ENCODE results near the gene ARHGEF28. TPM values are rescaled to one million over a fixed set of nuclear protein-coding genes. Genes with fewer than 3 reads are reported as not detected.

Gene ARHGEF28
- polyA plus RNA-seq, 1 experiment = 8.8 TPM

DNA sequence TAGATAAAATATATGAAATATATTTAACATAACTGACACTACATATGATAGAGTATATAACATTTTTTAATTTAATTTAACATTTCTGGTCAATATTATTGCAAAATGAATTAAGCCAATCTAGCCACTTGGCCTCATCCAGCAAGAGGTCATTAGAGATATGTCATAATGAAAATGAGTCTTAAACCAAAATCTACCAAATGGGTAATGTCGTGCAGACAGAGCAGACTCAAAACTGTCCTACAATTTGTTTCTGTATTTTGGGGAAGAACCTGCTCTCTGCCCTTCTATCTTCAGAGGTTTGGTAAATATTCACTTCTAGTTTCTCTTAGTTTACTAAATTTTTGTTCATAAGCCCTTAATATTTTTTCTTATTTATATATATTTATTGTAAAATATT lies 61.4 kb downstream of the ARHGEF28 start:
- H3K9me3 ChIP-seq (ENCODE audit: control insufficient read depth, insufficient read depth, low read length) = no peaks in the 10 kb centered on the region
- H3K27me3 ChIP-seq (ENCODE audit: control insufficient read depth, insufficient read depth, low read length) = no peaks in the 10 kb centered on the region
- ChIA-PET CTCF (no interaction called here), POLR2A (no interaction called here)
- H3K27ac ChIP-seq (ENCODE audit: low read depth, low read length) = no peak overlapping the region
- TF ChIP-seq, protein P1, sequence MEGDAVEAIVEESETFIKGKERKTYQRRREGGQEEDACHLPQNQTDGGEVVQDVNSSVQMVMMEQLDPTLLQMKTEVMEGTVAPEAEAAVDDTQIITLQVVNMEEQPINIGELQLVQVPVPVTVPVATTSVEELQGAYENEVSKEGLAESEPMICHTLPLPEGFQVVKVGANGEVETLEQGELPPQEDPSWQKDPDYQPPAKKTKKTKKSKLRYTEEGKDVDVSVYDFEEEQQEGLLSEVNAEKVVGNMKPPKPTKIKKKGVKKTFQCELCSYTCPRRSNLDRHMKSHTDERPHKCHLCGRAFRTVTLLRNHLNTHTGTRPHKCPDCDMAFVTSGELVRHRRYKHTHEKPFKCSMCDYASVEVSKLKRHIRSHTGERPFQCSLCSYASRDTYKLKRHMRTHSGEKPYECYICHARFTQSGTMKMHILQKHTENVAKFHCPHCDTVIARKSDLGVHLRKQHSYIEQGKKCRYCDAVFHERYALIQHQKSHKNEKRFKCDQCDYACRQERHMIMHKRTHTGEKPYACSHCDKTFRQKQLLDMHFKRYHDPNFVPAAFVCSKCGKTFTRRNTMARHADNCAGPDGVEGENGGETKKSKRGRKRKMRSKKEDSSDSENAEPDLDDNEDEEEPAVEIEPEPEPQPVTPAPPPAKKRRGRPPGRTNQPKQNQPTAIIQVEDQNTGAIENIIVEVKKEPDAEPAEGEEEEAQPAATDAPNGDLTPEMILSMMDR (IDR thresholded peaks at IDR 0.05; ENCODE audit: low read depth, low read length) = no peak
- DNase-seq (ENCODE audit: low read depth, low spot score) = no peak
- no peak overlapping the region for H3K4me3 ChIP-seq (ENCODE audit: low read depth, low read length)

DNA sequence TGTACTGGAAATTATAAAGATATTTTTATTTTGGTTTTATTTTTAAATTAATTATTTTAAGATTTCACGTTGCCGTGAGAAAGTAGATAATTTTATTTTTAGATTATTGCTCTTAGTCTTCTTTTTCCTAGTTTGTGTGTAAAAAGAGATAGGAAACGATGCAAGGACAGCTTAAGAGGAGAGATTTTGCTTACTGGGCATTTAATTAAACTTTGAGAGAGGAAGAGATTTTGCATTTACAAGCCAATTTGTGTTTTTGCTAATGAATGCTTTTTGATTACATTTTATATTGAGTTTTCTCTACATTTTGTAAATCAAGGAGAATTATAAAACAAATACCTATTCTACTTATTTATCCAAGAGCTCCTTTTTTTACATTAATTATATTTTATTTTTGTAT lies 64.0 kb downstream of the ARHGEF28 start:
- CTCF ChIA-PET = interaction anchor here (1.3 to 1.5 kb wide), 4 partner anchors 12 to 103 kb away, joined by 4 to 10 read pairs (median 4); no protein-coding TSS in a partner anchor

DNA sequence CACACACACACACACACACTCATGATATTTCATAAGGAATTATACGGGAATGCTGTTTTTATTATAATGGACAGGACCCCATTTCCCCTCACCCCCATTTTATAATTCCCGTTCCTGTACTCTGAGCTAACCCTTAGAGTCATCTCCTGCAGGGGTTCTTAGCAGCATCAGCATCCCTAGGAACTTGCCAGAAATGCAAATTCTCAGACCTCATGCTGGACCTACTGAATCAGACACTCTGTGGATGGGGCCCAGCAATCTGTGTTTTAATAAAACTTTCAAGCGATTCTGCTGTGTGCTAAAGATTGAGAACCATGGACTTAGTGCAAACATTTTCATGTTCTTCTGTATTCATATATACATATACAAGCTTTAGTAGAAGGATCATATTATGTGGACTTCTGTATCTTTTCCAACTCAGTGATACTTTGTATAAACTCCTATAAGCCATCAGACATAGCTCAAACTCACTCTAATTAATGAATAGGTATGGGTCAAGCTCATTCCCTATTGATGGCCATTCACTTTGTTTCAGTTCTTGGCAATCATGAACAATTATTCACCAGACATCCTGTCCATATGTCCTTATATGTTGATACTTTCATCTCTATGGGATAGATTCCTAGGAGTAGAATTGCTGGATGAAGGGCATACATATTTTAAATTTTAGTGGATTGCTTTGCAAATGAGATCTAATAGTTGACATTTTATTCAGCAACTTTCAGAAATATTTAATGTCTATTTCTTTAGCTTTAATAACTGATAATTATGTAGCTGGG lies 65.5 kb downstream of the ARHGEF28 start:
- Histone ChIP-seq H3K4me3 (ENCODE audit: low read depth, low read length) (no peak overlapping the region), H3K27me3 (ENCODE audit: control insufficient read depth, insufficient read depth, low read length) (no peaks in the 10 kb centered on the region), H3K9me3 (ENCODE audit: control insufficient read depth, insufficient read depth, low read length) (no peaks in the 10 kb centered on the region), H3K27ac (ENCODE audit: low read depth, low read length) (no peak overlapping the region)
- no peak for DNase-seq (ENCODE audit: low read depth, low spot score)
- TF ChIP-seq, protein P1 (IDR thresholded peaks at IDR 0.05; ENCODE audit: low read depth, low read length) = no peak
- POLR2A ChIA-PET = interaction anchor here (1.3 kb wide), 1 partner anchor 58 kb away, joined by 6 read pairs; no protein-coding TSS in a partner anchor
- CTCF ChIA-PET = interaction anchor here (0.7 to 3.5 kb wide), 7 partner anchors 17 to 102 kb away, joined by 3 to 40 read pairs (median 3); no protein-coding TSS in a partner anchor

More for the DNA sequence above, 64.0 kb downstream of the ARHGEF28 start:
- DNase-seq (ENCODE audit: low read depth, low spot score) = no peak
- Histone ChIP-seq H3K27me3 (ENCODE audit: control insufficient read depth, insufficient read depth, low read length) (no peaks in the 10 kb centered on the region), H3K27ac (ENCODE audit: low read depth, low read length) (no peak overlapping the region), H3K4me3 (ENCODE audit: low read depth, low read length) (no peak overlapping the region), H3K9me3 (ENCODE audit: control insufficient read depth, insufficient read depth, low read length) (no peaks in the 10 kb centered on the region)
- POLR2A ChIA-PET = no interaction called here
- TF ChIP-seq, protein P1 (IDR thresholded peaks at IDR 0.05; ENCODE audit: low read depth, low read length) = no peak

- ChIA-PET POLR2A (interaction anchor here (0.6 to 1.3 kb wide), 3 partner anchors 30 to 59 kb away, joined by 3 to 7 read pairs (median 6); no protein-coding TSS in a partner anchor), CTCF (interaction anchor here (0.9 to 3.5 kb wide), 10 partner anchors 14 to 101 kb away, joined by 3 to 40 read pairs (median 6); no protein-coding TSS in a partner anchor)
- no peaks in the 10 kb centered on the region for H3K27me3 ChIP-seq (ENCODE audit: control insufficient read depth, insufficient read depth, low read length)
- no peaks in the 10 kb centered on the region for H3K9me3 ChIP-seq (ENCODE audit: control insufficient read depth, insufficient read depth, low read length)
- peak overlapping the region; percentile 80 for H3K27ac ChIP-seq (ENCODE audit: low read depth, low read length)
- peak; percentile 43 for DNase-seq (ENCODE audit: low read depth, low spot score)
- TF ChIP-seq, protein P1 (IDR thresholded peaks at IDR 0.05; ENCODE audit: low read depth, low read length) = no peak
- H3K4me3 ChIP-seq (ENCODE audit: low read depth, low read length) = no peak overlapping the region
Measured at GRCh38 chr5:73692166-73692640, 66.2 kb downstream of the ARHGEF28 start.

DNA sequence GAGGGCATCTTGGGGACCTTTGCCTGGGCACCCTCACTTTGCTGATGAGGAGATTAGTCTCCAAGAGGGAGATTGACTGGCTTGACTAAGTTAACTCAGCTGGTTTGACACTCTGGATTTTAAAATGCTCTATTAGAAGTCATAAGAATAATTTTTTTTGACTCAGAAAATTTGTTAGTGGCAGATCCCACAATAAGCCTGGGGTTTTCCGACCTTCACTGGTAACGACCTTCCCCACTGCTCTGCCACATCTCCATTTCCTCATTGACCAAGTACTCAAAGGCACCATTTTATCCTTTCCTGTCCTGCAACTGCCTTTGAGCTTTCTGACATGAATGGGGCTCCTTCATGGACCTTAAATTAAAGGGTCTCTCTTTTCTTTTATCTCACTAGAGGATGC lies 67.0 kb downstream of the ARHGEF28 start:
- no peak overlapping the region for H3K4me3 ChIP-seq (ENCODE audit: low read depth, low read length)
- no peaks in the 10 kb centered on the region for H3K27me3 ChIP-seq (ENCODE audit: control insufficient read depth, insufficient read depth, low read length)
- TF ChIP-seq, protein P1 (IDR thresholded peaks at IDR 0.05; ENCODE audit: low read depth, low read length) = no peak
- ChIA-PET POLR2A (interaction anchor here (1.3 kb wide), 2 partner anchors 56 to 67 kb away, joined by 4 to 6 read pairs; partner anchors contain the start of gene ARHGEF28), CTCF (interaction anchor here (0.6 to 3.5 kb wide), 13 partner anchors 13 to 117 kb away, joined by 3 to 40 read pairs (median 6); no protein-coding TSS in a partner anchor)
- no peak for DNase-seq (ENCODE audit: low read depth, low spot score)
- peak overlapping the region; percentile 80 for H3K27ac ChIP-seq (ENCODE audit: low read depth, low read length)
- no peaks in the 10 kb centered on the region for H3K9me3 ChIP-seq (ENCODE audit: control insufficient read depth, insufficient read depth, low read length)

Data from AG04450 (cell line).